ENCODE results near the gene ACBD7.

The ACBD7 gene

GRCh38 chr10:15035385-15036301, 52.9 kb downstream of the ACBD7 start:
- Histone ChIP-seq H3K9me3 (ENCODE audit: control insufficient read depth, low read length) (no peaks in the 10 kb centered on the region), H3K4ac (ENCODE audit: low read depth in 1 of 2, low read length in 2 of 2) (no peak overlapping the region), H2BK120ac (ENCODE audit: low read depth, low read length) (no peak overlapping the region), H3K4me3 (ENCODE audit: insufficient read depth in 1 of 2, low read depth in 1 of 2, low read length in 2 of 2) (no peak overlapping the region), H3K27ac (ENCODE audit: low read length, poor library complexity, severe bottlenecking) (no peak overlapping the region), H3K18ac (ENCODE audit: low read depth in 1 of 2, low read length in 2 of 2) (no peak overlapping the region), H3K36me3 (ENCODE audit: control insufficient read depth in 1 of 2, insufficient read depth in 2 of 2, low read depth in 1 of 2, low read length in 2 of 2) (no peaks in the 10 kb centered on the region), H4K91ac (ENCODE audit: low read length) (no peak overlapping the region), H2AFZ (ENCODE audit: low read depth, low read length) (peak overlapping the region; percentile 11), H3K14ac (ENCODE audit: low read length in 2 of 2) (no peak overlapping the region), H3K23ac (ENCODE audit: low read length in 2 of 2) (no peak overlapping the region), H3K4me1 (ENCODE audit: control insufficient read depth, insufficient read depth, low read depth, low read length) (no peaks in the 10 kb centered on the region), H2BK5ac (ENCODE audit: low read depth, low read length, poor library complexity, severe bottlenecking) (no peak overlapping the region), H2BK15ac (ENCODE audit: low read depth, poor library complexity, severe bottlenecking) (no peak overlapping the region), H2AK5ac (ENCODE audit: low read length, severe bottlenecking) (no peak overlapping the region), H2BK12ac (ENCODE audit: low read length in 2 of 2) (no peak overlapping the region), H3K27me3 (ENCODE audit: control insufficient read depth in 1 of 2, insufficient read depth in 1 of 2, low read length in 2 of 2) (peaks cover 0 to 4% of the 10 kb centered on the region in 2 experiments), H3K4me2 (ENCODE audit: low read length, poor library complexity, severe bottlenecking) (no peak overlapping the region), H3K79me1 (replicated peaks; ENCODE audit: low read length, poor library complexity, severe bottlenecking) (no peaks in the 10 kb centered on the region), H3K9ac (ENCODE audit: low read length) (no peak overlapping the region), H4K8ac (ENCODE audit: low read length) (no peak overlapping the region)
- DNase-seq, result peak; percentile 79
- 46% methylated on average over 12 of the region's 18 CpGs for WGBS

- H3K79me1 ChIP-seq (replicated peaks; ENCODE audit: low read length, poor library complexity, severe bottlenecking), result no peaks in the 10 kb centered on the region
- no peak overlapping the region for H3K4me3 ChIP-seq (ENCODE audit: insufficient read depth in 1 of 2, low read depth in 1 of 2, low read length in 2 of 2)
- H2AFZ ChIP-seq (ENCODE audit: low read depth, low read length), result no peak overlapping the region
- H2BK15ac ChIP-seq (ENCODE audit: low read depth, poor library complexity, severe bottlenecking), result no peak overlapping the region
- DNase-seq, result no peak
- no peaks in the 10 kb centered on the region for H3K9me3 ChIP-seq (ENCODE audit: control insufficient read depth, low read length)
- H3K18ac ChIP-seq (ENCODE audit: low read depth in 1 of 2, low read length in 2 of 2), result no peak overlapping the region
- H3K4ac ChIP-seq (ENCODE audit: low read depth in 1 of 2, low read length in 2 of 2), result no peak overlapping the region
- peaks cover 0 to 3% of the 10 kb centered on the region in 2 experiments for H3K27me3 ChIP-seq (ENCODE audit: control insufficient read depth in 1 of 2, insufficient read depth in 1 of 2, low read length in 2 of 2)
- no peak overlapping the region for H3K4me2 ChIP-seq (ENCODE audit: low read length, poor library complexity, severe bottlenecking)
- no peaks in the 10 kb centered on the region for H3K36me3 ChIP-seq (ENCODE audit: control insufficient read depth in 1 of 2, insufficient read depth in 2 of 2, low read depth in 1 of 2, low read length in 2 of 2)
- no peak overlapping the region for H2BK12ac ChIP-seq (ENCODE audit: low read length in 2 of 2)
- H3K27ac ChIP-seq (ENCODE audit: low read length, poor library complexity, severe bottlenecking), result no peak overlapping the region
- H4K8ac ChIP-seq (ENCODE audit: low read length), result no peak overlapping the region
- no peak overlapping the region for H3K14ac ChIP-seq (ENCODE audit: low read length in 2 of 2)
- H2AK5ac ChIP-seq (ENCODE audit: low read length, severe bottlenecking), result no peak overlapping the region
- H4K91ac ChIP-seq (ENCODE audit: low read length), result no peak overlapping the region
- no peak overlapping the region for H2BK5ac ChIP-seq (ENCODE audit: low read depth, low read length, poor library complexity, severe bottlenecking)
- H3K23ac ChIP-seq (ENCODE audit: low read length in 2 of 2), result no peak overlapping the region
- 99% methylated on average over 3 of the region's 3 CpGs for WGBS
- no peak overlapping the region for H3K9ac ChIP-seq (ENCODE audit: low read length)
- H2BK120ac ChIP-seq (ENCODE audit: low read depth, low read length), result no peak overlapping the region
- H3K4me1 ChIP-seq (ENCODE audit: control insufficient read depth, insufficient read depth, low read depth, low read length), result no peaks in the 10 kb centered on the region
Measured at GRCh38 chr10:15027741-15028140, 60.8 kb downstream of the ACBD7 start.
